Suprapubic skin (tissue), 4 donors: ENCODE data around the gene PTPN14. TPM values are rescaled to one million over a fixed set of nuclear protein-coding genes. Genes with fewer than 3 reads are reported as not detected.
"Not testable (repeated sequence)": the region's sequence is repeated elsewhere in the genome, so short reads cannot be mapped to it uniquely, and the experiment has no call there.

ENCODE experiments used
- DNase-seq, 2 donors: peaks; one replicate each; pipeline ENCODE4 v3.0.0-alpha.2; 2019; ENCODE audit warnings: low spot score in 2 of 2
- H3K27ac ChIP-seq: fragments of 200-600 bp; sonication (generic); one replicate; pipeline ENCODE4 v1.5.1; 2019
- H3K27me3 ChIP-seq: fragments of 200-600 bp; sonication (generic); one replicate; pipeline ENCODE4 v1.5.1; 2019
- H3K36me3 ChIP-seq: fragments of 200-600 bp; sonication (generic); one replicate; pipeline ENCODE4 v1.5.1; 2019
- H3K4me1 ChIP-seq: fragments of 200-600 bp; sonication (generic); one replicate; pipeline ENCODE4 v1.5.1; 2019
- H3K4me3 ChIP-seq: fragments of 200-600 bp; sonication (generic); one replicate; pipeline ENCODE4 v1.5.1; 2019; ENCODE audit warnings: mild to moderate bottlenecking
- H3K9me3 ChIP-seq: fragments of 200-600 bp; sonication (generic); one replicate; pipeline ENCODE4 v1.5.1; 2019
- CTCF ChIP-seq, 2 donors: fragments of 200-600 bp in 1 of 2; fragments of 450-650 bp in 1 of 2; sonication (generic) in 1 of 2; IDR thresholded peaks; one replicate each; pipeline ENCODE4 v1.5.1; 2016 to 2019; ENCODE audit warnings: antibody characterized with exemption in 2 of 2, mild to moderate bottlenecking in 1 of 2, moderate library complexity in 1 of 2
- EP300 ChIP-seq: sonication (generic); formaldehyde crosslinking; IDR thresholded peaks from one replicate; pipeline ENCODE4 v1.6.1; 2017; ENCODE audit warnings: antibody characterized with exemption
- POLR2A ChIP-seq, 2 donors: fragments of 450-650 bp; IDR thresholded peaks; one replicate each; pipeline ENCODE4 v1.6.1; 2017; ENCODE audit warnings: antibody characterized with exemption in 2 of 2, mild to moderate bottlenecking in 2 of 2, moderate library complexity in 2 of 2
- POLR2AphosphoS5 ChIP-seq, 3 donors: sonication (generic); formaldehyde crosslinking; IDR thresholded peaks; one replicate each; pipeline ENCODE4 v1.6.1; 2017; ENCODE audit warnings: antibody characterized with exemption in 3 of 3
- WGBS: methylation state at CpG from one replicate; pipeline ENCODE4 v1.1.5; 2018; 5-methylcytosine and 5-hydroxymethylcytosine counted together
- total RNA-seq, 4 donors: library from RNA; depleted of rRNA; stranded (reverse); fragments of >200 nt; gene quantifications; one replicate each; pipeline ENCODE4 v1.1.0, GENCODE V29; 2016

PTPN14 gene
- total RNA-seq, 4 donors from 2014 or later: 67.9 to 159 (median 96.4) TPM

- Histone ChIP-seq H3K27me3 (no peaks in the 10 kb centered on the region), H3K9me3 (no peaks in the 10 kb centered on the region), H3K4me1 (peaks cover 26% of the 10 kb centered on the region), H3K4me3 (no peak overlapping the region), H3K36me3 (no peaks in the 10 kb centered on the region), H3K27ac (no peak overlapping the region)
- 78% methylated on average over 5 of the region's 5 CpGs for WGBS
- DNase-seq: no peak
- TF ChIP-seq POLR2A (IDR thresholded peaks at IDR 0.05): no peak
- TF ChIP-seq POLR2AphosphoS5 (IDR thresholded peaks at IDR 0.05): no peak
- TF ChIP-seq EP300: no peak
- no peak for TF ChIP-seq CTCF (IDR thresholded peaks at IDR 0.05)
Measured at GRCh38 chr1:214491468-214492146, 59.8 kb downstream of the PTPN14 start.

GRCh38 chr1:214485151-214485550 lies 66.3 kb downstream of the PTPN14 start:
- Histone ChIP-seq H3K9me3 (no peaks in the 10 kb centered on the region), H3K27me3 (no peaks in the 10 kb centered on the region), H3K36me3 (no peaks in the 10 kb centered on the region), H3K4me3 (no peak overlapping the region), H3K4me1 (no peaks in the 10 kb centered on the region), H3K27ac (no peak overlapping the region)
- TF ChIP-seq EP300 (no peak), CTCF (IDR thresholded peaks at IDR 0.05) (no peak), POLR2A (IDR thresholded peaks at IDR 0.05) (no peak), POLR2AphosphoS5 (IDR thresholded peaks at IDR 0.05) (no peak)
- no peak for DNase-seq
- WGBS: 76% methylated on average over 5 of the region's 5 CpGs

- not testable (repeated sequence) for H3K4me3 ChIP-seq, H3K4me1 ChIP-seq, H3K27me3 ChIP-seq, H3K9me3 ChIP-seq, H3K36me3 ChIP-seq, DNase-seq, H3K27ac ChIP-seq
- WGBS: 75% methylated on average over 13 of the region's 13 CpGs
Measured at GRCh38 chr1:214483180-214483579, 68.2 kb downstream of the PTPN14 start.

- H3K4me1 ChIP-seq: peaks cover 13% of the 10 kb centered on the region
- DNase-seq, H3K27ac ChIP-seq, H3K36me3 ChIP-seq, H3K4me3 ChIP-seq, H3K27me3 ChIP-seq, H3K9me3 ChIP-seq: not testable (repeated sequence)
- WGBS: 34% methylated on average over 2 of the region's 2 CpGs
Measured at GRCh38 chr1:214481983-214482634, 69.3 kb downstream of the PTPN14 start.

- DNase-seq: no peak
- 38% methylated on average over 7 of the region's 7 CpGs for WGBS
- H3K4me1 ChIP-seq: peaks cover 58% of the 10 kb centered on the region
Measured at GRCh38 chr1:214476986-214477870, 74.2 kb downstream of the PTPN14 start.

More at GRCh38 chr1:214476986-214477870, 74.2 kb downstream of the PTPN14 start:
- H3K9me3 ChIP-seq: no peaks in the 10 kb centered on the region
- H3K27me3 ChIP-seq: no peaks in the 10 kb centered on the region
- H3K36me3 ChIP-seq: no peaks in the 10 kb centered on the region
- TF ChIP-seq POLR2AphosphoS5 (IDR thresholded peaks at IDR 0.05) (peak in 1 of 3 donors; percentile 15), CTCF (IDR thresholded peaks at IDR 0.05) (no peak)
- peak overlapping the region; percentile 13 for H3K4me3 ChIP-seq
- H3K27ac ChIP-seq: peak overlapping the region; percentile 88
